ENCODE measurements around the gene NFE2L2.

DNA sequence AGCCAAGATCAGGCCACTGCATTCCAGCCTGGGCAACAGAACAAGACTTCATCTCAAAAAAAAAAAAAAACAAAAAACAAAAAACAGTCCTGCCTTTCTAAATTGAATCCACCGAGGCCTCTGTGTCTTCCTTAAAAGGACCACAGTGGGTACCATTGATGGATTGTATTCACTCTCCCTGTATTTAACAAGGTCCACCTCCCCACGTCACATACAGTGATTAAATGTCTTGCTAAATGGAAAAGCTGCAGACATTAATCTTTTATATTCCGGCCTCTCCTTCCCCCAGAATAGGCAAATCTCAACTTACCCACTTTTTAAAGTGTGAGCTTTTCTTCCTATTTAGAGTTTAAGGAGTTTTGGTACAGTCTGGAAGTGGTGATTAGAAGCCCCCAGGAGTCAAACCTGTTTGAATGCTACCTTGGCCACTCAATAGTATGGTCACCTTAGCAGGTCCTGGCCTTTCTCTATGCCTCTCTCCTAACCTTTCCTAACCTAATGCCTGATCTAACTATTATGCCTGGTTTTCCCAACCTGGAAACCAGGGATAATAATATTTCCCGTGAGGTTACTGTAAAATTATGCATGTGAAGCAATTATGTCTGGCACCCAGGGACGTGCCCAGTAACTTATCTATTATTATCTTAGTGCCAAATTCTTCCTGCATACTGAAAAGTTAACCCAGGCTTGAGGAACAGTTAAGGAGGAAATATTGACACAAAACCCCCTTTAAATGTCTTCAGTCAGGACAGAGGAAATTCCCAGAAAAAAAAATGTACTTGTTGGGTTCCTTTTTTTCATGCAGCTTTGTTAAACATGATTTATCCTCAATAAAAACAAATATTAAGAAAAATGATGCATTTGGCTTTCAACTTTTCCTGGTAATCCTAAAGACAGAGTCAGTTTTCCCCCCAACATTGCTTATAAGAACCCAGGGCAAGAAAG lies 3.1 kb downstream of the NFE2L2 start:
- TF ChIP-seq, protein P1, sequence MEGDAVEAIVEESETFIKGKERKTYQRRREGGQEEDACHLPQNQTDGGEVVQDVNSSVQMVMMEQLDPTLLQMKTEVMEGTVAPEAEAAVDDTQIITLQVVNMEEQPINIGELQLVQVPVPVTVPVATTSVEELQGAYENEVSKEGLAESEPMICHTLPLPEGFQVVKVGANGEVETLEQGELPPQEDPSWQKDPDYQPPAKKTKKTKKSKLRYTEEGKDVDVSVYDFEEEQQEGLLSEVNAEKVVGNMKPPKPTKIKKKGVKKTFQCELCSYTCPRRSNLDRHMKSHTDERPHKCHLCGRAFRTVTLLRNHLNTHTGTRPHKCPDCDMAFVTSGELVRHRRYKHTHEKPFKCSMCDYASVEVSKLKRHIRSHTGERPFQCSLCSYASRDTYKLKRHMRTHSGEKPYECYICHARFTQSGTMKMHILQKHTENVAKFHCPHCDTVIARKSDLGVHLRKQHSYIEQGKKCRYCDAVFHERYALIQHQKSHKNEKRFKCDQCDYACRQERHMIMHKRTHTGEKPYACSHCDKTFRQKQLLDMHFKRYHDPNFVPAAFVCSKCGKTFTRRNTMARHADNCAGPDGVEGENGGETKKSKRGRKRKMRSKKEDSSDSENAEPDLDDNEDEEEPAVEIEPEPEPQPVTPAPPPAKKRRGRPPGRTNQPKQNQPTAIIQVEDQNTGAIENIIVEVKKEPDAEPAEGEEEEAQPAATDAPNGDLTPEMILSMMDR (IDR thresholded peaks at IDR 0.05 in 2 of 3, conservative IDR thresholded peaks at IDR 0.05 in 1 of 3; ENCODE audit: insufficient read depth in 2 of 3, low read depth in 1 of 3, low read length in 3 of 3), result no peak
- TF ChIP-seq FOS (IDR thresholded peaks at IDR 0.05; ENCODE audit: extremely low read depth, insufficient read length), result no peak
- TF ChIP-seq EP300 (IDR thresholded peaks at IDR 0.05; ENCODE audit: low read length), result no peak
- TF ChIP-seq, protein P2, sequence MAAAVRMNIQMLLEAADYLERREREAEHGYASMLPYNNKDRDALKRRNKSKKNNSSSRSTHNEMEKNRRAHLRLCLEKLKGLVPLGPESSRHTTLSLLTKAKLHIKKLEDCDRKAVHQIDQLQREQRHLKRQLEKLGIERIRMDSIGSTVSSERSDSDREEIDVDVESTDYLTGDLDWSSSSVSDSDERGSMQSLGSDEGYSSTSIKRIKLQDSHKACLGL (CRISPR knock-in tag; IDR thresholded peaks at IDR 0.05; ENCODE audit: borderline replicate concordance, poor library complexity, severe bottlenecking), result no peak
- TF ChIP-seq, protein P3, sequence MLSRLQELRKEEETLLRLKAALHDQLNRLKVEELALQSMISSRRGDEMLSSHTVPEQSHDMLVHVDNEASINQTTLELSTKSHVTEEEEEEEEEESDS (CRISPR knock-in tag; IDR thresholded peaks at IDR 0.05), result no peak
- no peak for TF ChIP-seq CHD2 (IDR thresholded peaks at IDR 0.05; ENCODE audit: low read depth, low read length)
- no peak for TF ChIP-seq TBL1XR1 (IDR thresholded peaks at IDR 0.05; ENCODE audit: low read length in 2 of 2)
- no peak for TF ChIP-seq JUN (IDR thresholded peaks at IDR 0.05; ENCODE audit: borderline replicate concordance, low read depth, low read length)
- no peak for TF ChIP-seq JUN (CRISPR knock-in tag; IDR thresholded peaks at IDR 0.05; ENCODE audit: borderline replicate concordance)
- no peak for TF ChIP-seq EZH2 (IDR thresholded peaks at IDR 0.05; ENCODE audit: borderline replicate concordance, low read depth, low read length)
- no peak for TF ChIP-seq ZNF354B (CRISPR knock-in tag; IDR thresholded peaks at IDR 0.05)
- TF ChIP-seq, protein P4, sequence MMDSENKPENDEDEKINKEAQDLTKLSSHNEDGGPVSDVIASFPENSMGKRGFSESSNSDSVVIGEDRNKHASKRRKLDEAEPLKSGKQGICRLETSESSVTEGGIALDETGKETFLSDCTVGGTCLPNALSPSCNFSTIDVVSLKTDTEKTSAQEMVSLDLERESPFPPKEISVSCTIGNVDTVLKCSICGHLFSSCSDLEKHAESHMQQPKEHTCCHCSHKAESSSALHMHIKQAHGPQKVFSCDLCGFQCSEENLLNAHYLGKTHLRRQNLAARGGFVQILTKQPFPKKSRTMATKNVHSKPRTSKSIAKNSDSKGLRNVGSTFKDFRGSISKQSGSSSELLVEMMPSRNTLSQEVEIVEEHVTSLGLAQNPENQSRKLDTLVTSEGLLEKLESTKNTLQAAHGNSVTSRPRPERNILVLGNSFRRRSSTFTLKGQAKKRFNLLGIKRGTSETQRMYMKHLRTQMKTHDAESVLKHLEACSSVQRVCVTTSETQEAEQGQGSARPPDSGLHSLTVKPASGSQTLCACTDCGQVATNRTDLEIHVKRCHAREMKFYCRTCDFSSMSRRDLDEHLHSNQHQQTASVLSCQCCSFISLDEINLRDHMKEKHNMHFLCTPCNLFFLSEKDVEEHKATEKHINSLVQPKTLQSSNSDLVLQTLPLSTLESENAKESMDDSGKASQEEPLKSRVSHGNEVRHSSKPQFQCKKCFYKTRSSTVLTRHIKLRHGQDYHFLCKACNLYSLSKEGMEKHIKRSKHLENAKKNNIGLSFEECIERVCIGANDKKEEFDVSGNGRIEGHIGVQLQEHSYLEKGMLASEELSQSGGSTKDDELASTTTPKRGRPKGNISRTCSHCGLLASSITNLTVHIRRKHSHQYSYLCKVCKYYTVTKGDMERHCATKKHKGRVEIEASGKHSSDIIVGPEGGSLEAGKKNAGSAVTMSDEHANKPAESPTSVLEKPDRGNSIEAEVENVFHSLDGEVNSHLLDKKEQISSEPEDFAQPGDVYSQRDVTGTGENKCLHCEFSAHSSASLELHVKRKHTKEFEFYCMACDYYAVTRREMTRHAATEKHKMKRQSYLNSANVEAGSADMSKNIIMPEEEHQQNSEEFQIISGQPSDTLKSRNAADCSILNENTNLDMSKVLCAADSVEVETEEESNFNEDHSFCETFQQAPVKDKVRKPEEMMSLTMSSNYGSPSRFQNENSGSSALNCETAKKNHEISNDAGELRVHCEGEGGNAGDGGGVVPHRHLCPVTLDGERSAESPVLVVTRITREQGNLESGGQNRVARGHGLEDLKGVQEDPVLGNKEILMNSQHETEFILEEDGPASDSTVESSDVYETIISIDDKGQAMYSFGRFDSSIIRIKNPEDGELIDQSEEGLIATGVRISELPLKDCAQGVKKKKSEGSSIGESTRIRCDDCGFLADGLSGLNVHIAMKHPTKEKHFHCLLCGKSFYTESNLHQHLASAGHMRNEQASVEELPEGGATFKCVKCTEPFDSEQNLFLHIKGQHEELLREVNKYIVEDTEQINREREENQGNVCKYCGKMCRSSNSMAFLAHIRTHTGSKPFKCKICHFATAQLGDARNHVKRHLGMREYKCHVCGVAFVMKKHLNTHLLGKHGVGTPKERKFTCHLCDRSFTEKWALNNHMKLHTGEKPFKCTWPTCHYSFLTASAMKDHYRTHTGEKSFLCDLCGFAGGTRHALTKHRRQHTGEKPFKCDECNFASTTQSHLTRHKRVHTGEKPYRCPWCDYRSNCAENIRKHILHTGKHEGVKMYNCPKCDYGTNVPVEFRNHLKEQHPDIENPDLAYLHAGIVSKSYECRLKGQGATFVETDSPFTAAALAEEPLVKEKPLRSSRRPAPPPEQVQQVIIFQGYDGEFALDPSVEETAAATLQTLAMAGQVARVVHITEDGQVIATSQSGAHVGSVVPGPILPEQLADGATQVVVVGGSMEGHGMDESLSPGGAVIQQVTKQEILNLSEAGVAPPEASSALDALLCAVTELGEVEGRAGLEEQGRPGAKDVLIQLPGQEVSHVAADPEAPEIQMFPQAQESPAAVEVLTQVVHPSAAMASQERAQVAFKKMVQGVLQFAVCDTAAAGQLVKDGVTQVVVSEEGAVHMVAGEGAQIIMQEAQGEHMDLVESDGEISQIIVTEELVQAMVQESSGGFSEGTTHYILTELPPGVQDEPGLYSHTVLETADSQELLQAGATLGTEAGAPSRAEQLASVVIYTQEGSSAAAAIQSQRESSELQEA (IDR thresholded peaks at IDR 0.05; ENCODE audit: low read depth), result no peak
- TF ChIP-seq SRSF3 (IDR thresholded peaks at IDR 0.05; ENCODE audit: insufficient read depth, low read length), result no peak
- no peak for TF ChIP-seq MEF2D (tag; conservative IDR thresholded peaks at IDR 0.05; ENCODE audit: low read depth)

Data from K562 (cell line).